GM23338 (cell line): Measurements from ENCODE around the gene MADCAM1.

Experiments used
- CREB1 ChIP-seq: fragments of 250-450 bp; sonication (Bioruptor Pico); IDR thresholded peaks from 2 replicates; pipeline ENCODE4 v1.5.0; 2020; ENCODE audit warnings: low read depth, mild to moderate bottlenecking, moderate library complexity
- EZH2 ChIP-seq: fragments of 200-600 bp; sonication (generic); IDR thresholded peaks from one replicate; pipeline ENCODE4 v1.8.0; 2017; ENCODE audit warnings: antibody characterized with exemption, mild to moderate bottlenecking, low read depth; ENCODE audit not compliant: unreplicated experiment
- EZH2phosphoT487 ChIP-seq: fragments of 200-600 bp; sonication (generic); IDR thresholded peaks from one replicate; pipeline ENCODE4 v1.8.1; 2018; ENCODE audit warnings: antibody characterized with exemption; ENCODE audit not compliant: unreplicated experiment
- JUNB ChIP-seq: IDR thresholded peaks from one replicate; pipeline ENCODE4 v1.6.1; 2016; ENCODE audit warnings: antibody characterized with exemption; ENCODE audit not compliant: unreplicated experiment
- NANOG ChIP-seq: IDR thresholded peaks from 2 replicates; pipeline ENCODE4 v1.6.1; 2016; ENCODE audit warnings: antibody characterized with exemption, borderline replicate concordance
- POLR2AphosphoS5 ChIP-seq: IDR thresholded peaks from 2 replicates; pipeline ENCODE4 v1.6.1; 2016; ENCODE audit warnings: antibody characterized with exemption, low read depth
- STAT1 ChIP-seq: IDR thresholded peaks from one replicate; pipeline ENCODE4 v1.6.1; 2016; ENCODE audit warnings: antibody characterized with exemption; ENCODE audit not compliant: unreplicated experiment
- ZNF114 ChIP-seq: fragments of 250-450 bp; sonication (Bioruptor Pico); IDR thresholded peaks from 2 replicates; pipeline ENCODE4 v1.5.0; 2020; ENCODE audit warnings: mild to moderate bottlenecking, moderate library complexity
- ZNF331 ChIP-seq: fragments of 250-450 bp; sonication (Bioruptor Pico); IDR thresholded peaks from 2 replicates; pipeline ENCODE4 v1.5.0; 2020; ENCODE audit warnings: low read depth, mild to moderate bottlenecking, moderate library complexity
- TF ChIP-seq, protein P1 (sequence below), 2 experiments: fragments of 200-600 bp in 1 of 2; sonication (generic) in 1 of 2; conservative IDR thresholded peaks; 2 replicates each; pipeline versions ENCODE4 v1.5.1 to v1.6.1; 2016 to 2017; ENCODE audit warnings: antibody characterized with exemption in 2 of 2, low read depth in 2 of 2, mild to moderate bottlenecking in 2 of 2, moderate library complexity in 1 of 2
- TF ChIP-seq, protein P2 (sequence below): IDR thresholded peaks from one replicate; pipeline ENCODE4 v1.6.1; 2018; ENCODE audit warnings: antibody characterized with exemption; ENCODE audit not compliant: unreplicated experiment
- TF ChIP-seq, protein P3 (sequence below): IDR thresholded peaks from 2 replicates; pipeline ENCODE4 v1.6.1; 2016; ENCODE audit warnings: antibody characterized with exemption
- TF ChIP-seq, protein P4 (sequence below): fragments of 250-450 bp; sonication (Bioruptor Pico); IDR thresholded peaks from 2 replicates; pipeline ENCODE4 v1.5.0; 2020; ENCODE audit warnings: mild to moderate bottlenecking, moderate library complexity

DNA sequence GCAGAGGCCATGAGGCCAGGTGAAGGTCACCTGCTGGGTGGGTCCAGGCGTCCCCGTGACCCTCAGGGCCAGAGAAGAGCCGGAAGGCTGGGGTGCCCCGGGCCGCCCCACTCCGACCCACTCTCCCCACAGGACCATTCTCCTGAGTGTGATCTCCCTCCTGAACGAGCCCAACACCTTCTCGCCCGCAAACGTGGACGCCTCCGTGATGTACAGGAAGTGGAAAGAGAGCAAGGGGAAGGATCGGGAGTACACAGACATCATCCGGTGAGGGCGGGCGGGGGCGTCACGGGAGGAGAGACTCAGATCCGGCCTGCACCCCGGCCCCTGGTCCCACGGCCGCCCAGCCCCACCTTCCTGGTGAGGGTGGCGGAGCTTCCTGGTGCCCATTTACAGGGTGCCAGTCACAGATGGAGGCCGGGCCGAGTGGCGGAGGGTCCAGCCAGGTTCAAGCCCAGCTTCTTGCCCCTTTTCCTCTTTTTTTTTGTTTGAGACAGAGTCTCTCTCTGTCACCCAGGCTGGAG, 40.7 kb downstream of the MADCAM1 start:
- TF ChIP-seq, protein P1, sequence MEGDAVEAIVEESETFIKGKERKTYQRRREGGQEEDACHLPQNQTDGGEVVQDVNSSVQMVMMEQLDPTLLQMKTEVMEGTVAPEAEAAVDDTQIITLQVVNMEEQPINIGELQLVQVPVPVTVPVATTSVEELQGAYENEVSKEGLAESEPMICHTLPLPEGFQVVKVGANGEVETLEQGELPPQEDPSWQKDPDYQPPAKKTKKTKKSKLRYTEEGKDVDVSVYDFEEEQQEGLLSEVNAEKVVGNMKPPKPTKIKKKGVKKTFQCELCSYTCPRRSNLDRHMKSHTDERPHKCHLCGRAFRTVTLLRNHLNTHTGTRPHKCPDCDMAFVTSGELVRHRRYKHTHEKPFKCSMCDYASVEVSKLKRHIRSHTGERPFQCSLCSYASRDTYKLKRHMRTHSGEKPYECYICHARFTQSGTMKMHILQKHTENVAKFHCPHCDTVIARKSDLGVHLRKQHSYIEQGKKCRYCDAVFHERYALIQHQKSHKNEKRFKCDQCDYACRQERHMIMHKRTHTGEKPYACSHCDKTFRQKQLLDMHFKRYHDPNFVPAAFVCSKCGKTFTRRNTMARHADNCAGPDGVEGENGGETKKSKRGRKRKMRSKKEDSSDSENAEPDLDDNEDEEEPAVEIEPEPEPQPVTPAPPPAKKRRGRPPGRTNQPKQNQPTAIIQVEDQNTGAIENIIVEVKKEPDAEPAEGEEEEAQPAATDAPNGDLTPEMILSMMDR (conservative IDR thresholded peaks at IDR 0.05; ENCODE audit: low read depth in 2 of 2) = no peak
- TF ChIP-seq, protein P2, sequence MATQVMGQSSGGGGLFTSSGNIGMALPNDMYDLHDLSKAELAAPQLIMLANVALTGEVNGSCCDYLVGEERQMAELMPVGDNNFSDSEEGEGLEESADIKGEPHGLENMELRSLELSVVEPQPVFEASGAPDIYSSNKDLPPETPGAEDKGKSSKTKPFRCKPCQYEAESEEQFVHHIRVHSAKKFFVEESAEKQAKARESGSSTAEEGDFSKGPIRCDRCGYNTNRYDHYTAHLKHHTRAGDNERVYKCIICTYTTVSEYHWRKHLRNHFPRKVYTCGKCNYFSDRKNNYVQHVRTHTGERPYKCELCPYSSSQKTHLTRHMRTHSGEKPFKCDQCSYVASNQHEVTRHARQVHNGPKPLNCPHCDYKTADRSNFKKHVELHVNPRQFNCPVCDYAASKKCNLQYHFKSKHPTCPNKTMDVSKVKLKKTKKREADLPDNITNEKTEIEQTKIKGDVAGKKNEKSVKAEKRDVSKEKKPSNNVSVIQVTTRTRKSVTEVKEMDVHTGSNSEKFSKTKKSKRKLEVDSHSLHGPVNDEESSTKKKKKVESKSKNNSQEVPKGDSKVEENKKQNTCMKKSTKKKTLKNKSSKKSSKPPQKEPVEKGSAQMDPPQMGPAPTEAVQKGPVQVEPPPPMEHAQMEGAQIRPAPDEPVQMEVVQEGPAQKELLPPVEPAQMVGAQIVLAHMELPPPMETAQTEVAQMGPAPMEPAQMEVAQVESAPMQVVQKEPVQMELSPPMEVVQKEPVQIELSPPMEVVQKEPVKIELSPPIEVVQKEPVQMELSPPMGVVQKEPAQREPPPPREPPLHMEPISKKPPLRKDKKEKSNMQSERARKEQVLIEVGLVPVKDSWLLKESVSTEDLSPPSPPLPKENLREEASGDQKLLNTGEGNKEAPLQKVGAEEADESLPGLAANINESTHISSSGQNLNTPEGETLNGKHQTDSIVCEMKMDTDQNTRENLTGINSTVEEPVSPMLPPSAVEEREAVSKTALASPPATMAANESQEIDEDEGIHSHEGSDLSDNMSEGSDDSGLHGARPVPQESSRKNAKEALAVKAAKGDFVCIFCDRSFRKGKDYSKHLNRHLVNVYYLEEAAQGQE = no peak
- TF ChIP-seq EZH2phosphoT487 = no peak
- no peak for TF ChIP-seq POLR2AphosphoS5
- TF ChIP-seq EZH2 = no peak
- no peak for TF ChIP-seq JUNB
- TF ChIP-seq, protein P3, sequence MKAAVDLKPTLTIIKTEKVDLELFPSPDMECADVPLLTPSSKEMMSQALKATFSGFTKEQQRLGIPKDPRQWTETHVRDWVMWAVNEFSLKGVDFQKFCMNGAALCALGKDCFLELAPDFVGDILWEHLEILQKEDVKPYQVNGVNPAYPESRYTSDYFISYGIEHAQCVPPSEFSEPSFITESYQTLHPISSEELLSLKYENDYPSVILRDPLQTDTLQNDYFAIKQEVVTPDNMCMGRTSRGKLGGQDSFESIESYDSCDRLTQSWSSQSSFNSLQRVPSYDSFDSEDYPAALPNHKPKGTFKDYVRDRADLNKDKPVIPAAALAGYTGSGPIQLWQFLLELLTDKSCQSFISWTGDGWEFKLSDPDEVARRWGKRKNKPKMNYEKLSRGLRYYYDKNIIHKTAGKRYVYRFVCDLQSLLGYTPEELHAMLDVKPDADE = no peak
- no peak for TF ChIP-seq CREB1 (CRISPR knock-in tag)
- TF ChIP-seq NANOG = no peak
- no peak for TF ChIP-seq ZNF331
- no peak for TF ChIP-seq STAT1
- no peak for TF ChIP-seq ZNF114
- TF ChIP-seq, protein P4, sequence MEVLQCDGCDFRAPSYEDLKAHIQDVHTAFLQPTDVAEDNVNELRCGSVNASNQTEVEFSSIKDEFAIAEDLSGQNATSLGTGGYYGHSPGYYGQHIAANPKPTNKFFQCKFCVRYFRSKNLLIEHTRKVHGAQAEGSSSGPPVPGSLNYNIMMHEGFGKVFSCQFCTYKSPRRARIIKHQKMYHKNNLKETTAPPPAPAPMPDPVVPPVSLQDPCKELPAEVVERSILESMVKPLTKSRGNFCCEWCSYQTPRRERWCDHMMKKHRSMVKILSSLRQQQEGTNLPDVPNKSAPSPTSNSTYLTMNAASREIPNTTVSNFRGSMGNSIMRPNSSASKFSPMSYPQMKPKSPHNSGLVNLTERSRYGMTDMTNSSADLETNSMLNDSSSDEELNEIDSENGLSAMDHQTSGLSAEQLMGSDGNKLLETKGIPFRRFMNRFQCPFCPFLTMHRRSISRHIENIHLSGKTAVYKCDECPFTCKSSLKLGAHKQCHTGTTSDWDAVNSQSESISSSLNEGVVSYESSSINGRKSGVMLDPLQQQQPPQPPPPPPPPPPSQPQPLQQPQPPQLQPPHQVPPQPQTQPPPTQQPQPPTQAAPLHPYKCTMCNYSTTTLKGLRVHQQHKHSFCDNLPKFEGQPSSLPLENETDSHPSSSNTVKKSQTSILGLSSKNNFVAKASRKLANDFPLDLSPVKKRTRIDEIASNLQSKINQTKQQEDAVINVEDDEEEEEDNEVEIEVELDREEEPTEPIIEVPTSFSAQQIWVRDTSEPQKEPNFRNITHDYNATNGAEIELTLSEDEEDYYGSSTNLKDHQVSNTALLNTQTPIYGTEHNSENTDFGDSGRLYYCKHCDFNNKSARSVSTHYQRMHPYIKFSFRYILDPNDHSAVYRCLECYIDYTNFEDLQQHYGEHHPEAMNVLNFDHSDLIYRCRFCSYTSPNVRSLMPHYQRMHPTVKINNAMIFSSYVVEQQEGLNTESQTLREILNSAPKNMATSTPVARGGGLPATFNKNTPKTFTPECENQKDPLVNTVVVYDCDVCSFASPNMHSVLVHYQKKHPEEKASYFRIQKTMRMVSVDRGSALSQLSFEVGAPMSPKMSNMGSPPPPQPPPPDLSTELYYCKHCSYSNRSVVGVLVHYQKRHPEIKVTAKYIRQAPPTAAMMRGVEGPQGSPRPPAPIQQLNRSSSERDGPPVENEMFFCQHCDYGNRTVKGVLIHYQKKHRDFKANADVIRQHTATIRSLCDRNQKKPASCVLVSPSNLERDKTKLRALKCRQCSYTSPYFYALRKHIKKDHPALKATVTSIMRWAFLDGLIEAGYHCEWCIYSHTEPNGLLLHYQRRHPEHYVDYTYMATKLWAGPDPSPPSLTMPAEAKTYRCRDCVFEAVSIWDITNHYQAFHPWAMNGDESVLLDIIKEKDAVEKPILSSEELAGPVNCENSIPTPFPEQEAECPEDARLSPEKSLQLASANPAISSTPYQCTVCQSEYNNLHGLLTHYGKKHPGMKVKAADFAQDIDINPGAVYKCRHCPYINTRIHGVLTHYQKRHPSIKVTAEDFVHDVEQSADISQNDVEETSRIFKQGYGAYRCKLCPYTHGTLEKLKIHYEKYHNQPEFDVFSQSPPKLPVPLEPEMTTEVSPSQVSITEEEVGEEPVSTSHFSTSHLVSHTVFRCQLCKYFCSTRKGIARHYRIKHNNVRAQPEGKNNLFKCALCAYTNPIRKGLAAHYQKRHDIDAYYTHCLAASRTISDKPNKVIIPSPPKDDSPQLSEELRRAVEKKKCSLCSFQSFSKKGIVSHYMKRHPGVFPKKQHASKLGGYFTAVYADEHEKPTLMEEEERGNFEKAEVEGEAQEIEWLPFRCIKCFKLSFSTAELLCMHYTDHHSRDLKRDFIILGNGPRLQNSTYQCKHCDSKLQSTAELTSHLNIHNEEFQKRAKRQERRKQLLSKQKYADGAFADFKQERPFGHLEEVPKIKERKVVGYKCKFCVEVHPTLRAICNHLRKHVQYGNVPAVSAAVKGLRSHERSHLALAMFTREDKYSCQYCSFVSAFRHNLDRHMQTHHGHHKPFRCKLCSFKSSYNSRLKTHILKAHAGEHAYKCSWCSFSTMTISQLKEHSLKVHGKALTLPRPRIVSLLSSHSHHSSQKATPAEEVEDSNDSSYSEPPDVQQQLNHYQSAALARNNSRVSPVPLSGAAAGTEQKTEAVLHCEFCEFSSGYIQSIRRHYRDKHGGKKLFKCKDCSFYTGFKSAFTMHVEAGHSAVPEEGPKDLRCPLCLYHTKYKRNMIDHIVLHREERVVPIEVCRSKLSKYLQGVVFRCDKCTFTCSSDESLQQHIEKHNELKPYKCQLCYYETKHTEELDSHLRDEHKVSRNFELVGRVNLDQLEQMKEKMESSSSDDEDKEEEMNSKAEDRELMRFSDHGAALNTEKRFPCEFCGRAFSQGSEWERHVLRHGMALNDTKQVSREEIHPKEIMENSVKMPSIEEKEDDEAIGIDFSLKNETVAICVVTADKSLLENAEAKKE (CRISPR knock-in tag) = no peak
